H1 (cell line): ENCODE data around the gene MDH1. TPM values are rescaled to one million over a fixed set of nuclear protein-coding genes. Genes with fewer than 3 reads are reported as not detected.
A peak's percentile ranks its signal among the peaks of the same experiment; 100 is the strongest.

Experiments
- CTCF ChIA-PET: fragments of 300-600 bp; sonication (Branson Sonifier 250); formaldehyde crosslinking; loops from one replicate; lab custom pipeline; 2021; ENCODE audit not compliant: partially characterized antibody; lab: Charles Lee
- POLR2A ChIA-PET: fragments of 300-600 bp; sonication (Branson Sonifier 250); formaldehyde crosslinking; loops from one replicate; lab custom pipeline; 2021; ENCODE audit warnings: inconsistent platforms; ENCODE audit not compliant: partially characterized antibody; lab: Charles Lee
- DNase-seq, 2 experiments: peaks; one replicate each; pipeline versions ENCODE4 v3.0.0 to v3.0.0-alpha.2; 2010 to 2022; ENCODE audit warnings: low spot score in 2 of 2, low read depth in 1 of 2, mixed read lengths in 1 of 2
- FAIRE-seq: peaks from 2 replicates; lab custom pipeline; 2011; peaks lifted over from hg19 to GRCh38; lab: Jason Lieb, UNC
- H2AFZ ChIP-seq: 2 replicates; pipeline ENCODE4 v1.8.1; 2012; ENCODE audit warnings: low read length, inconsistent platforms
- H2AK5ac ChIP-seq: 2 replicates; pipeline ENCODE4 v1.6.1; 2013; ENCODE audit warnings: low read depth, low read length
- H2BK120ac ChIP-seq: replicated peaks from 2 replicates; pipeline ENCODE3; 2013; ENCODE audit warnings: low read depth, low read length, inconsistent platforms
- H2BK12ac ChIP-seq: 2 replicates; pipeline ENCODE4 v1.6.1; 2013; ENCODE audit warnings: low read depth, low read length
- H2BK15ac ChIP-seq: 2 replicates; pipeline ENCODE4 v1.6.1; 2013; ENCODE audit warnings: low read length
- H2BK20ac ChIP-seq: 2 replicates; pipeline ENCODE4 v1.6.1; 2013; ENCODE audit warnings: low read length
- H2BK5ac ChIP-seq: 2 replicates; pipeline ENCODE4 v1.6.1; 2013; ENCODE audit warnings: low read depth, low read length
- H3K14ac ChIP-seq: 2 replicates; pipeline ENCODE4 v1.6.1; 2013; ENCODE audit warnings: inconsistent platforms; ENCODE audit not compliant: insufficient read length
- H3K18ac ChIP-seq: 2 replicates; pipeline ENCODE4 v1.6.1; 2013; ENCODE audit warnings: low read length; ENCODE audit errors: extremely low read depth
- H3K23ac ChIP-seq: 2 replicates; pipeline ENCODE4 v1.6.1; 2013; ENCODE audit warnings: inconsistent platforms; ENCODE audit not compliant: insufficient read length
- H3K23me2 ChIP-seq: 2 replicates; pipeline ENCODE4 v1.6.1; 2013; ENCODE audit warnings: low read depth, low read length
- H3K27ac ChIP-seq: 2 replicates; pipeline ENCODE4 v1.6.1; 2011; ENCODE audit warnings: low read depth, low read length, inconsistent platforms
- H3K27me3 ChIP-seq, 4 experiments: replicated peaks in 1 of 4; 1 replicate in 1 of 4; 2 replicates in 3 of 4; pipeline versions ENCODE4 v1.6.1 to v1.8.1; 2011 to 2013; ENCODE audit warnings: low read length in 3 of 4, mild to moderate bottlenecking in 3 of 4, inconsistent platforms in 2 of 4, mixed read lengths in 2 of 4, moderate library complexity in 1 of 4; ENCODE audit not compliant: control insufficient read depth in 3 of 4, insufficient read depth in 3 of 4; ENCODE audit errors: extremely low read depth in 1 of 4
- H3K36me3 ChIP-seq, 4 experiments: 2 replicates each; pipeline versions ENCODE4 v1.6.1 to v1.8.1; 2011 to 2013; ENCODE audit warnings: mild to moderate bottlenecking in 4 of 4, low read length in 3 of 4, moderate library complexity in 2 of 4, control low read depth in 1 of 4, inconsistent platforms in 1 of 4; ENCODE audit not compliant: insufficient read depth in 4 of 4, control insufficient read depth in 2 of 4
- H3K4ac ChIP-seq: replicated peaks from 2 replicates; pipeline ENCODE3; 2013; ENCODE audit warnings: low read length, low read depth, mixed read lengths, inconsistent platforms; ENCODE audit not compliant: insufficient read length
- H3K4me1 ChIP-seq, 4 experiments: replicated peaks in 1 of 4; 1 replicate in 1 of 4; 2 replicates in 3 of 4; pipeline versions ENCODE4 v1.6.1 to v1.8.1; 2011 to 2013; ENCODE audit warnings: low read length in 3 of 4, inconsistent platforms in 2 of 4, mixed read lengths in 1 of 4; ENCODE audit not compliant: insufficient read depth in 4 of 4, control insufficient read depth in 3 of 4
- H3K4me2 ChIP-seq, 2 experiments: 2 replicates each; pipeline versions ENCODE4 v1.6.1 to v1.8.1; 2011 to 2013; ENCODE audit warnings: low read depth in 2 of 2, low read length in 2 of 2, control low read depth in 1 of 2, inconsistent platforms in 1 of 2, mild to moderate bottlenecking in 1 of 2; ENCODE audit not compliant: insufficient read depth in 1 of 2
- H3K4me3 ChIP-seq, 4 experiments: fragments of 200-600, 300-600 bp in 1 of 4; sonication (generic), shearing (Covaris generic), sonication (Bioruptor Twin) in 1 of 4; 2 replicates each; pipeline versions ENCODE4 v1.5.1 to v1.8.1; 2011 to 2016; ENCODE audit warnings: low read length in 4 of 4, low read depth in 3 of 4, control low read depth in 2 of 4, inconsistent platforms in 2 of 4, mild to moderate bottlenecking in 2 of 4, mixed read lengths in 1 of 4, moderate library complexity in 1 of 4; ENCODE audit not compliant: insufficient read depth in 2 of 4; ENCODE audit errors: extremely low read depth in 1 of 4
- H3K56ac ChIP-seq: replicated peaks from 2 replicates; pipeline ENCODE3; 2013; ENCODE audit warnings: low read depth, mild to moderate bottlenecking, mixed read lengths, low read length, inconsistent platforms; ENCODE audit not compliant: insufficient read length
- H3K79me1 ChIP-seq: 2 replicates; pipeline ENCODE4 v1.6.1; 2013; ENCODE audit warnings: low read depth, low read length, control low read depth
- H3K79me2 ChIP-seq, 2 experiments: 2 replicates each; pipeline versions ENCODE4 v1.6.1 to v1.8.1; 2012 to 2013; ENCODE audit warnings: low read length in 2 of 2, mild to moderate bottlenecking in 2 of 2, inconsistent platforms in 1 of 2; ENCODE audit not compliant: insufficient read depth in 2 of 2, control insufficient read depth in 1 of 2
- H3K9ac ChIP-seq, 4 experiments: replicated peaks in 1 of 4; 1 replicate in 1 of 4; 2 replicates in 3 of 4; pipeline versions ENCODE4 v1.6.1 to v1.8.1; 2011 to 2013; ENCODE audit warnings: low read depth in 3 of 4, low read length in 3 of 4, control low read depth in 2 of 4, mild to moderate bottlenecking in 2 of 4, moderate library complexity in 2 of 4, inconsistent platforms in 1 of 4; ENCODE audit errors: extremely low read depth in 1 of 4
- H3K9me3 ChIP-seq, 2 experiments: 2 replicates each; pipeline versions ENCODE4 v1.6.1 to v1.8.1; 2012 to 2013; ENCODE audit warnings: mild to moderate bottlenecking in 2 of 2, moderate library complexity in 2 of 2, control low read depth in 1 of 2, inconsistent platforms in 1 of 2, low read depth in 1 of 2, low read length in 1 of 2, mixed read lengths in 1 of 2; ENCODE audit not compliant: insufficient read depth in 2 of 2
- H4K20me1 ChIP-seq, 2 experiments: replicated peaks in 1 of 2; 2 replicates each; pipeline versions ENCODE3 to v1.8.1; 2011 to 2013; ENCODE audit warnings: inconsistent platforms in 2 of 2, low read length in 2 of 2, mild to moderate bottlenecking in 1 of 2; ENCODE audit not compliant: insufficient read depth in 2 of 2, control insufficient read depth in 1 of 2
- H4K5ac ChIP-seq: 2 replicates; pipeline ENCODE4 v1.6.1; 2013; ENCODE audit warnings: low read length, low read depth, mixed read lengths, inconsistent platforms; ENCODE audit not compliant: insufficient read length
- H4K8ac ChIP-seq: 2 replicates; pipeline ENCODE4 v1.8.0; 2013; ENCODE audit warnings: mild to moderate bottlenecking, moderate library complexity, low read length, inconsistent platforms; ENCODE audit not compliant: insufficient read depth; ENCODE audit errors: extremely low read depth
- H4K91ac ChIP-seq: replicated peaks from 2 replicates; pipeline ENCODE3; 2013; ENCODE audit warnings: low read length, mixed read lengths, inconsistent platforms; ENCODE audit not compliant: insufficient read length
- CBX5 ChIP-seq: fragments of 300-800, 300-1000 bp; sonication (generic); IDR thresholded peaks from 2 replicates; pipeline ENCODE4 v1.7.1; 2016; ENCODE audit warnings: antibody characterized with exemption, low read length, low read depth
- EP300 ChIP-seq, 2 experiments: IDR thresholded peaks; 1 replicate in 1 of 2; 2 replicates in 1 of 2; pipeline ENCODE4 v1.6.1; 2011 to 2012; ENCODE audit warnings: low read depth in 2 of 2, low read length in 2 of 2, mild to moderate bottlenecking in 2 of 2, borderline replicate concordance in 1 of 2, inconsistent platforms in 1 of 2, moderate library complexity in 1 of 2
- GABPA ChIP-seq: IDR thresholded peaks from 2 replicates; pipeline ENCODE4 v1.6.1; 2011; ENCODE audit warnings: mild to moderate bottlenecking, low read length, moderate library complexity, borderline replicate concordance; ENCODE audit not compliant: insufficient read depth
- POLR2A ChIP-seq, 2 experiments: IDR thresholded peaks; 1 replicate in 1 of 2; 2 replicates in 1 of 2; pipeline ENCODE4 v1.6.1; 2011; ENCODE audit warnings: low read depth in 2 of 2, low read length in 2 of 2, mild to moderate bottlenecking in 2 of 2; ENCODE audit errors: control extremely low read depth in 1 of 2
- SAP30 ChIP-seq: fragments of 300-600 bp; sonication (generic); IDR thresholded peaks from 2 replicates; pipeline ENCODE4 v1.7.1; 2012; ENCODE audit warnings: low read length, moderate library complexity, mild to moderate bottlenecking, inconsistent platforms; ENCODE audit not compliant: insufficient read depth, insufficient replicate concordance
- SP1 ChIP-seq: IDR thresholded peaks from 2 replicates; pipeline ENCODE4 v1.6.1; 2011; ENCODE audit warnings: low read depth, low read length
- SP2 ChIP-seq: IDR thresholded peaks from 2 replicates; pipeline ENCODE4 v1.6.1; 2012; ENCODE audit warnings: mild to moderate bottlenecking, low read length, inconsistent platforms
- SP4 ChIP-seq: IDR thresholded peaks from 2 replicates; pipeline ENCODE4 v1.6.1; 2012; ENCODE audit warnings: low read length, inconsistent platforms
- SRF ChIP-seq: IDR thresholded peaks from 2 replicates; pipeline ENCODE4 v1.6.1; 2011; ENCODE audit warnings: mild to moderate bottlenecking, low read depth, low read length, moderate library complexity
- TCF12 ChIP-seq: IDR thresholded peaks from 2 replicates; pipeline ENCODE4 v1.6.1; 2011; ENCODE audit warnings: low read depth, mild to moderate bottlenecking, low read length
- TEAD4 ChIP-seq: IDR thresholded peaks from 2 replicates; pipeline ENCODE4 v1.6.1; 2012; ENCODE audit warnings: low read depth, low read length, inconsistent platforms, mixed read lengths
- whole genome bisulfite sequencing, 2 experiments: shearing (Covaris generic) in 1 of 2; methylation state at CpG; one replicate each; pipeline versions ENCODE4 v1.1.6 to v1.1.7; 2013 to 2015; ENCODE audit warnings: low lambda C conversion rate in 2 of 2, mixed read lengths in 2 of 2, inconsistent platforms in 1 of 2, low coverage in 1 of 2, missing lambda C conversion rate in 1 of 2; ENCODE audit not compliant: insufficient replicate concordance in 2 of 2, insufficient coverage in 1 of 2, insufficient read length in 1 of 2; ENCODE audit errors: extremely low coverage in 1 of 2, missing lambda C conversion rate in 1 of 2; 5-methylcytosine and 5-hydroxymethylcytosine counted together
- polyA plus RNA-seq, 7 experiments: library from polyadenylated mRNA; depleted of rRNA in 3 of 7; stranded (reverse) in 5 of 7; unstranded in 2 of 7; fragments of >200 nt in 5 of 7; fragments of 200-250 nt in 2 of 7; gene quantifications; 1 replicate in 5 of 7; 2 replicates in 1 of 7; 4 replicates in 1 of 7; pipeline versions ENCODE4 v1.2.1 to v1.2.3, GENCODE V29; 2011 to 2013; ENCODE audit warnings: missing spikeins in 2 of 7, mixed read lengths in 2 of 7
- total RNA-seq: library from RNA; stranded (reverse); fragmentation: NEBNext Ultra II Directional; extraction: Animal tissue kit (Norgen Biotek cat#: 25700); gene quantifications from 2 replicates; pipeline ENCODE4 v1.2.1, GENCODE V29; 2021

MDH1 gene
- total and polyA plus RNA-seq, 2 of the 8 experiments (the other 6 are each of a cell fraction or from before 2014, with no cell fraction given), result 353 to 376 TPM

GRCh38 chr2:63614983-63615945 is 26.5 kb downstream of the MDH1 start:
- Histone ChIP-seq H4K8ac (no peak overlapping the region), H4K5ac (peak overlapping the region; percentile 79), H3K9ac (peak overlapping the region; percentile 43 to 80 (median 72)), H3K27me3 (no peaks in the 10 kb centered on the region), H3K79me1 (no peaks in the 10 kb centered on the region), H4K91ac (peak overlapping the region; percentile 96), H3K27ac (peak overlapping the region; percentile 95), H3K79me2 (peaks cover 0 to 27% of the 10 kb centered on the region in 2 experiments; a peak in 3 of 4 replicates), H2BK12ac (peak overlapping the region; percentile 99), H2AK5ac (peak overlapping the region; percentile 88), H3K9me3 (peaks cover 0 to 7% of the 10 kb centered on the region in 2 experiments; a peak in 2 of 4 replicates), H2BK20ac (peak overlapping the region; percentile 51), H4K20me1 (no peaks in the 10 kb centered on the region), H3K14ac (no peak overlapping the region), H2AFZ (no peak overlapping the region), H3K18ac (peak overlapping the region; percentile 73), H2BK5ac (peak overlapping the region; percentile 94), H3K23ac (no peak overlapping the region), H3K23me2 (peaks cover 4% of the 10 kb centered on the region; the same call in 1 of the 2 replicates), H3K56ac (peak overlapping the region; percentile 51), H3K4me1 (peaks cover 9 to 40% (median 21%) of the 10 kb centered on the region in 4 experiments), H3K4me3 (peak overlapping the region; percentile 24 to 58 (median 33); a peak in 7 of 8 replicates), H3K4ac (peak overlapping the region; percentile 63), H2BK120ac (peak overlapping the region; percentile 93), H2BK15ac (no peak overlapping the region), H3K36me3 (peaks cover 0 to 18% (median 0%) of the 10 kb centered on the region in 4 experiments; a peak in 2 of 8 replicates), H3K4me2 (peak overlapping the region; percentile 69 to 97)
- CTCF ChIA-PET, result interaction anchor here (0.8 to 1.7 kb wide), 4 partner anchors 10 to 246 kb away, joined by 3 to 8 read pairs (median 4); no protein-coding TSS in a partner anchor
- peak; percentile 99 for FAIRE-seq
- WGBS, 2 experiments, result 11% methylated on average over 9 of the region's 9 CpGs; no CpG with 5 or more reads in 1 of the 2 experiments
- peak; percentile 57 to 70 for DNase-seq
- POLR2A ChIA-PET, result interaction anchor here (0.6 to 4.7 kb wide), 41 partner anchors 9 to 661 kb away, joined by 3 to 19 read pairs (median 3); partner anchors contain the start of genes MDH1, UGP2 and WDPCP
- TF ChIP-seq SRF, result no peak
- peak; percentile 89 for TF ChIP-seq TEAD4
- TF ChIP-seq GABPA, result no peak
- TF ChIP-seq SP1, result peak; percentile 39
- peak in 1 of 2 experiments; percentile 81; a peak in 1 of 3 replicates for TF ChIP-seq EP300 (IDR thresholded peaks at IDR 0.05; ENCODE audit: borderline replicate concordance in 1 of 2, low read depth in 2 of 2, low read length in 2 of 2)
- peak; percentile 87; the same call in 1 of the 2 replicates for TF ChIP-seq TCF12
- no peak for TF ChIP-seq CBX5
- no peak for TF ChIP-seq SP2
- TF ChIP-seq POLR2A (IDR thresholded peaks at IDR 0.05; ENCODE audit: control extremely low read depth in 1 of 2, low read depth in 2 of 2, low read length in 2 of 2), result peak; percentile 13 to 81
- no peak for TF ChIP-seq SAP30
- TF ChIP-seq SP4, result no peak
